HG03196 (cell line): ENCODE measurements around the gene BMPR1A.

Experiments used
- ATAC-seq: cut with Tn5 transposase; IDR thresholded peaks from one replicate; pipeline ENCODE4 v1.9.1; 2021; ENCODE audit not compliant: unreplicated experiment

The BMPR1A gene

DNA sequence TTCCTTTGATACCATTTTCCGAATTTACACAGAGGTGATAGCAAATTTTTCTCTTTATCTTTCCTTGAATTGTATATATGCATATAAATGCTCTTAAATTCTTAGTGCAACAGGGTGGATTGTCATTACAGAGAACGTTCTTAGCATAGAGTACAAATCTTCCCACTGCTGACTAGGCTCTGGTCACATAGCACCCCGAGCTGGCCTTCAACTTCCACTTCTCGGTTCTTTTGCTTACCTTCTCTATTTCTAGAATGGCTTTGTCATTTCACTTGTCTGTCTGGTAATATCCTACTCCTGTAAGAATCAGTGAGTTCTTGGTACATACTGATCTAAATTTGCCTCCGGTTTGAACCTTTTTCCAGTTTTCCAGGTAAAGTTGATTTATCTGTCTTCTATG lies 225.3 kb downstream of the BMPR1A start:
- ATAC-seq, result no peak
